Endothelial cell (in vitro differentiated cells): Measurements from ENCODE around the gene TMOD1. TPM values are rescaled to one million over a fixed set of nuclear protein-coding genes. Genes with fewer than 3 reads are reported as not detected.
"Not testable (repeated sequence)": the region's sequence is repeated elsewhere in the genome, so short reads cannot be mapped to it uniquely, and the experiment has no call there.

Source experiments
- DNase-seq: peaks from one replicate; pipeline ENCODE4 v3.0.0; 2021; ENCODE audit warnings: low spot score
- H3K27ac Mint-ChIP-seq: one replicate; pipeline ENCODE4 v1.8.0; 2021; ENCODE audit warnings: mixed read lengths, inconsistent platforms; ENCODE audit not compliant: unreplicated experiment
- H3K27me3 Mint-ChIP-seq: one replicate; pipeline ENCODE4 v1.8.0; 2021; ENCODE audit warnings: mild to moderate bottlenecking, moderate library complexity, mixed read lengths, inconsistent platforms; ENCODE audit not compliant: unreplicated experiment
- H3K36me3 Mint-ChIP-seq: one replicate; pipeline ENCODE4 v1.8.0; 2021; ENCODE audit warnings: mild to moderate bottlenecking, low read depth, mixed read lengths, inconsistent platforms; ENCODE audit not compliant: unreplicated experiment
- H3K4me1 Mint-ChIP-seq: one replicate; pipeline ENCODE4 v1.8.0; 2021; ENCODE audit warnings: mild to moderate bottlenecking, mixed read lengths, inconsistent platforms; ENCODE audit not compliant: unreplicated experiment
- H3K4me3 Mint-ChIP-seq: one replicate; pipeline ENCODE4 v1.8.0; 2021; ENCODE audit warnings: mild to moderate bottlenecking, mixed read lengths, inconsistent platforms; ENCODE audit not compliant: unreplicated experiment
- H3K9me3 Mint-ChIP-seq: one replicate; pipeline ENCODE4 v1.8.0; 2021; ENCODE audit warnings: mixed read lengths, inconsistent platforms; ENCODE audit not compliant: unreplicated experiment
- total RNA-seq: library from RNA; stranded (reverse); fragmentation: NEBNext Ultra II Directional; extraction: Animal tissue kit (Norgen Biotek cat#: 25700); gene quantifications from one replicate; pipeline ENCODE4 v1.2.1, GENCODE V29; 2021; ENCODE audit not compliant: unreplicated experiment
- TF ChIP-seq, protein P1 (sequence below): fragments of 200-600 bp; sonication (generic); IDR thresholded peaks from one replicate; pipeline ENCODE4 v1.5.0; 2021; ENCODE audit warnings: antibody characterized with exemption; ENCODE audit not compliant: unreplicated experiment

Gene TMOD1
- total RNA-seq, 1 donor from 2014 or later, result 0.41 TPM

DNA sequence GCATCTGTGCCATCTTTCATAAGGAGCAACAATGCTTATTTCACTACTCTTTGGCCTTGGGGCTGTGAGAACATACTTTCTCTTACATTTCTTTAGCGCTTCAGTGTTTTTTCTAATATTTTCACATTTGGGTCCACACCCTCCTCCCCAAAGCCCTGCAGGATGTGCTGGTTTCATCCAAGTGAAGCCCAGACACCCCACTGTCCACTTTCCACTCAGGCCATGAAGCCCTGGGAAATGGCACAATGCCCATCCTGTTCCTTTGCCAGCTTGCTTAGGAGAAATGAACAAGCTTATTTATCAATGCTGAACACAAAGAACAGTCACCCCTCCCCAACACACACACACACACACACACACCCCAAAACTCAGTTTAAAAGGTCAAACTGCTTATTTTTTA lies 17.3 kb upstream of the TMOD1 start:
- Mint-ChIP-seq H3K9me3 (no peaks in the 10 kb centered on the region), H3K4me3 (no peak overlapping the region), H3K4me1 (peaks cover 19% of the 10 kb centered on the region), H3K27me3 (no peaks in the 10 kb centered on the region), H3K36me3 (peaks cover 9% of the 10 kb centered on the region), H3K27ac (no peak overlapping the region)
- no peak for DNase-seq
- TF ChIP-seq, protein P1, sequence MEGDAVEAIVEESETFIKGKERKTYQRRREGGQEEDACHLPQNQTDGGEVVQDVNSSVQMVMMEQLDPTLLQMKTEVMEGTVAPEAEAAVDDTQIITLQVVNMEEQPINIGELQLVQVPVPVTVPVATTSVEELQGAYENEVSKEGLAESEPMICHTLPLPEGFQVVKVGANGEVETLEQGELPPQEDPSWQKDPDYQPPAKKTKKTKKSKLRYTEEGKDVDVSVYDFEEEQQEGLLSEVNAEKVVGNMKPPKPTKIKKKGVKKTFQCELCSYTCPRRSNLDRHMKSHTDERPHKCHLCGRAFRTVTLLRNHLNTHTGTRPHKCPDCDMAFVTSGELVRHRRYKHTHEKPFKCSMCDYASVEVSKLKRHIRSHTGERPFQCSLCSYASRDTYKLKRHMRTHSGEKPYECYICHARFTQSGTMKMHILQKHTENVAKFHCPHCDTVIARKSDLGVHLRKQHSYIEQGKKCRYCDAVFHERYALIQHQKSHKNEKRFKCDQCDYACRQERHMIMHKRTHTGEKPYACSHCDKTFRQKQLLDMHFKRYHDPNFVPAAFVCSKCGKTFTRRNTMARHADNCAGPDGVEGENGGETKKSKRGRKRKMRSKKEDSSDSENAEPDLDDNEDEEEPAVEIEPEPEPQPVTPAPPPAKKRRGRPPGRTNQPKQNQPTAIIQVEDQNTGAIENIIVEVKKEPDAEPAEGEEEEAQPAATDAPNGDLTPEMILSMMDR, result no peak

DNA sequence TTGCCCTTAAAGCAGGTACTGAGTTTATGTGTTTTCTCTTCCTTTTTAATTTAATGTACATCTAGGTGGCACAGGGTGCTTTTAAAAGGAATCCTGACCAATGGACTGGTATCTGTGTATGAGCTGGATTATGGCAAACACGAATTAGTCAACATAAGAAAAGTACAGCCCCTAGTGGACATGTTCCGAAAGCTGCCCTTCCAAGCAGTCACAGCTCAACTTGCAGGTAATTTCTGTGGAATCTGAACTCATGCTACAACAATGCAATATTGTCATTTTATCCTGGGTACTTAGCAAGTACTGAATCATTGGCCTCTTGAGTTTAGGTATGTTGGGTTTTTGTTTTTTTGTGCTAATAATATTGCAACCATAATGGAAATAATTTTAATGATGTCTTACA lies 14.4 kb upstream of the TMOD1 start:
- no peak for DNase-seq
- no peak overlapping the region for H3K27ac Mint-ChIP-seq
- peaks cover 18% of the 10 kb centered on the region for H3K36me3 Mint-ChIP-seq
- H3K4me3 Mint-ChIP-seq, result no peak overlapping the region
- TF ChIP-seq, protein P1, result peak; percentile 45
- peaks cover under 1% of the 10 kb centered on the region for H3K4me1 Mint-ChIP-seq
- peaks cover 1% of the 10 kb centered on the region for H3K27me3 Mint-ChIP-seq
- H3K9me3 Mint-ChIP-seq, result no peaks in the 10 kb centered on the region

DNA sequence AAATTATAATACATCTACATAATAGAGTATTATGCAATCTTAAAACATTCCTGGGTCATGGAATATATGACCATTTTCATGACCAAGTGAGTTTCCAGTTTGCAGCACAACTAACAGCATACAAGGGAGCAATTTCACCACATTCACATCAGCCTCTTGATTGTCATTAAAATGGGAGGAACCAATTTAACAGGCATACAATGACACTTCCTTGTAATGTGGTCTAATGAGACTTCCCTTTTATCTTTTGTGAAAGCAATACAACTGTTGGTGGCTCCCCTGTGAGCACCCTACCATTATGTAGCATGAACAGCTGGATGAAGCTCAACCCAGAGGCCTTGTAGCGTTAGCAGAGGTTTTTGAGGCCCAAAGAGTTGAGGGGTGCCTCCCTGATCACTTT lies 13.6 kb upstream of the TMOD1 start:
- Mint-ChIP-seq H3K4me1 (no peaks in the 10 kb centered on the region), H3K36me3 (peaks cover 18% of the 10 kb centered on the region), H3K27me3 (peaks cover 1% of the 10 kb centered on the region), H3K9me3 (no peaks in the 10 kb centered on the region), H3K4me3 (no peak overlapping the region), H3K27ac (no peak overlapping the region)
- TF ChIP-seq, protein P1, result no peak
- no peak for DNase-seq

DNA sequence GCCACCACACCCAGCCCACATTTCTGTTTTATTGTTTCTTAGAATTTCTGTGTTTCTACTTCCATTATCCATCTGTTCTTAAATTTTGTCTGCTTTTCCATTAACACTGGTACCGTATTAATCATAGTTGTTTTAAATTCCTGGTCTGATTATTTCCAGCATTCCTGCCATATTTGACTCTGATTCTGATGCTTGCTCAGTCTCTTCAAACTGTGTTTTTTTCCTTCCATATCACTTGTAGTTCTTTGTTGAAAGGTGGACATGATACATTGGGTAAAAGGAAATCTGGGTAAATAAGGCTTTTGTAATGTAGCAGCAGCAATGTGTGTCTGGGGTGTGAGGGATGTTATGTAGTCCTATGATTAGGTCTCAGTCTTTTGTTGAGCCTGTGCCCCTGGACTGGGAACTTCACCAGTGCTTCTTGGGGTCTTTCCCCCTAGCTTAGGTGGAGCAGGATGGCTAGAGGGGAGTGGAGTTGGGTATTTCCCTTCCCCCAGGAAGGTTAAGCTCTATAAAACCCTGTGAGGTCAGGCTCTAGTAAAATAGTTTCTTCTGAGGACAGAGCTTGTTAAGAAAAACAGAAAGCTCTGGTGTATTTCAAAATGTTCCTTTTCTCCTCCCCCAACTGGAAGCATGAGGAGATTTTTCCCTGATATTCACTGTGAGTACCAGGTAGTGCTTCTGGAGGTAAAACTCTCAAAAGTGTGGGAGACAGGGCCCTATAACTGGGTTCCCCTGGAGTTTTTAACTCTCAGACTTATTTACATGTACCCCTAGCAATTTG lies 10.1 kb upstream of the TMOD1 start:
- TF ChIP-seq, protein P1, result no peak
- DNase-seq, result no peak
- H3K9me3 Mint-ChIP-seq, result no peaks in the 10 kb centered on the region
- no peak overlapping the region for H3K27ac Mint-ChIP-seq
- H3K4me1 Mint-ChIP-seq, result no peaks in the 10 kb centered on the region
- peaks cover 30% of the 10 kb centered on the region for H3K36me3 Mint-ChIP-seq
- peaks cover 1% of the 10 kb centered on the region for H3K27me3 Mint-ChIP-seq
- no peak overlapping the region for H3K4me3 Mint-ChIP-seq

DNA sequence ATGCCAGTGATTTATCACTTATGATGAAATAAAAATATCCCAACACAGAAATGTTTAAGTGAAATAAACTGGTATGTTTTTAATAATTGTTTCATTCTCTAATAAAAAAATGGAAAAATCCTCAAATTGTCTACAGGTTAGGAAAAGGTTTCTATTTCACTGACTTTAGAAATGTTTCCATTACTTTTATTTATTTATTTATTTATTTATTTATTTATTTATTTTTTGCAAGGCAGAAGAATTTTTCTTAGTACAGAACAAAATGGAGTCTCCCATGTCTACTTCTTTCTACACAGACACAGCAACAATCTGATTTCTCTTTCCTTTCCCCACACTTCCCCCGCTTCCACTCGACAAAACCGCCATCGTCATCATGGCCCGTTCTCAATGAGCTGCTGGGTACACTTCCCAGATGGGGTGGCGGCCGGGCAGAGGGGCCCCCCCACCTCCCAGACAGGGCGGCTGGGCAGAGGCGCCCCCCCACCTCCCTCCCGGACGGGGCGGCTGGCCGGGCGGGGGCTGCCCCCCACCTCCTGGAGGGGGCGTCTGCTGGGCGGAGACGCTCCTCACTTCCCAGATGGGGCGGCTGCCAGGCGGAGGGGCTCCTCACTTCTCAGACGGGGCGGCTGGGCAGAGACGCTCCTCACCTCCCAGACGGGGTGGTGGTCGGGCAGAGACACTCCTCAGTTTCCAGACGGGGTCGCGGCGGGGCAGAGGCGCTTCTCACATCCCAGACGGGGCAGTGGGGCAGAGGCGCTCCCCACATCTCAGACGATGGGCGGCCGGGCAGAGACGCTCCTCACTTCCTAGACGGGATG lies 3.7 kb upstream of the TMOD1 start:
- not testable (repeated sequence) for H3K27ac Mint-ChIP-seq, H3K4me1 Mint-ChIP-seq, H3K4me3 Mint-ChIP-seq, H3K9me3 Mint-ChIP-seq, DNase-seq
- H3K36me3 Mint-ChIP-seq, result peaks cover 21% of the 10 kb centered on the region
- H3K27me3 Mint-ChIP-seq, result peaks cover 10% of the 10 kb centered on the region

DNA sequence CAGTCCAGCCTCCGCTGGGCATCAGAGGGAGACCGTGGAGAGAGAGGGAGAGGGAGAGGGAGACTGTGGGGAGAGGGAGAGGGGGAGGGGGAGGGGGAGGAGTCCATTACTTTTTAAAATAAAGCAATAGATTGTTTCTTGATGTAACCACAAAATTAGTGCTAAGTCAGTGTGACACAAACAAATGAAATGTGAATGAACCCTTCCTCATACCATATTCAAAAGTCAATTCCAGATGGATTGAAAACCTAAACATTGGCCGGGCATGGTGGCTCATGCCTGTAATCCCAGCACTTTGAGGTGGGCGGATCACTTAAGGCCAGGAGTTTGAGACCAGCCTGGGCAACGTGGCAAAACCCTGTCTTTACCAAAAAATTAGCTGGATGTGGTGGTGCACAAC lies 2.6 kb upstream of the TMOD1 start:
- DNase-seq, H3K27ac Mint-ChIP-seq, H3K4me3 Mint-ChIP-seq, H3K9me3 Mint-ChIP-seq: not testable (repeated sequence)
- Mint-ChIP-seq H3K27me3 (peaks cover 15% of the 10 kb centered on the region), H3K4me1 (peaks cover 14% of the 10 kb centered on the region), H3K36me3 (peaks cover 22% of the 10 kb centered on the region)
